ENCODE measurements around the gene TMEM131L. TPM values are rescaled to one million over a fixed set of nuclear protein-coding genes. Genes with fewer than 3 reads are reported as not detected.

The TMEM131L gene
- total and polyA plus RNA-seq, 12 donors = 2.7 to 33.6 (median 18.5) TPM

GRCh38 chr4:153635846-153636245 lies 169.7 kb downstream of the TMEM131L start:
- Histone ChIP-seq H3K36me3 (peaks cover 0 to 72% (median 58%) of the 10 kb centered on the region in 9 donors), H3K9me3 (no peaks in the 10 kb centered on the region), H3K27ac (peak overlapping the region in 1 of 10 donors; percentile 31), H3K4me3 (no peak overlapping the region), H3K27me3 (no peaks in the 10 kb centered on the region), H3K4me1 (no peaks in the 10 kb centered on the region)
- ATAC-seq = peak in 1 of 8 donors; percentile 42
- DNase-seq = no peak
- WGBS, 2 donors = 72 to 73% methylated on average over 6 of the region's 6 CpGs
- intact Hi-C loops (cut with DNase I) = loop anchor here in 8 of 10 donors (1.0 to 10.0 kb wide), 5 partner anchors 109 to 119 kb away; no protein-coding TSS in a partner anchor
- TF ChIP-seq CTCF (IDR thresholded peaks at IDR 0.05) = no peak

GRCh38 chr4:153637201-153637600 lies 171.0 kb downstream of the TMEM131L start:
- intact Hi-C loops (cut with DNase I) = loop anchor here in 5 of 10 donors (5.0 to 10.0 kb wide), 3 partner anchors 108 to 118 kb away; no protein-coding TSS in a partner anchor

GRCh38 chr4:153638011-153638410 lies 171.9 kb downstream of the TMEM131L start:
- ATAC-seq = no peak
- TF ChIP-seq CTCF (IDR thresholded peaks at IDR 0.05) = no peak
- intact Hi-C loops (cut with DNase I) = loop anchor here in 5 of 10 donors (5.0 to 10.0 kb wide), 3 partner anchors 107 to 117 kb away; no protein-coding TSS in a partner anchor
- no peaks in the 10 kb centered on the region for H3K9me3 ChIP-seq
- peaks cover 0 to 51% (median 38%) of the 10 kb centered on the region in 9 donors for H3K36me3 ChIP-seq
- DNase-seq = no peak
- WGBS, 2 donors = 86 to 90% methylated on average over 8 of the region's 8 CpGs
- H3K4me1 ChIP-seq = peaks cover 0 to under 1% (median 0%) of the 10 kb centered on the region in 9 donors
- no peak overlapping the region for H3K27ac ChIP-seq
- no peak overlapping the region for H3K4me3 ChIP-seq
- no peaks in the 10 kb centered on the region for H3K27me3 ChIP-seq

More at GRCh38 chr4:153637201-153637600, 171.0 kb downstream of the TMEM131L start:
- H3K27ac ChIP-seq = no peak overlapping the region
- no peaks in the 10 kb centered on the region for H3K9me3 ChIP-seq
- no peak for TF ChIP-seq CTCF (IDR thresholded peaks at IDR 0.05)
- H3K4me3 ChIP-seq = no peak overlapping the region
- H3K27me3 ChIP-seq = no peaks in the 10 kb centered on the region
- H3K4me1 ChIP-seq = no peaks in the 10 kb centered on the region
- ATAC-seq (no peak), DNase-seq (no peak)
- H3K36me3 ChIP-seq = peaks cover 0 to 59% (median 45%) of the 10 kb centered on the region in 9 donors
- 75 to 93% methylated on average over 3 of the region's 3 CpGs for WGBS, 2 donors

- ATAC-seq = no peak
- intact Hi-C loops (cut with DNase I) = loop anchor here in 5 of 10 donors (5.0 to 10.0 kb wide), 3 partner anchors 106 to 116 kb away; no protein-coding TSS in a partner anchor
- peaks cover 0 to 41% (median 32%) of the 10 kb centered on the region in 9 donors for H3K36me3 ChIP-seq
- no peaks in the 10 kb centered on the region for H3K9me3 ChIP-seq
- H3K4me1 ChIP-seq = peaks cover 0 to 11% (median 0%) of the 10 kb centered on the region in 9 donors
- WGBS, 2 donors = 69 to 89% methylated on average over 3 of the region's 3 CpGs
- no peaks in the 10 kb centered on the region for H3K27me3 ChIP-seq
- no peak overlapping the region for H3K4me3 ChIP-seq
- TF ChIP-seq CTCF (IDR thresholded peaks at IDR 0.05) = no peak
- no peak for DNase-seq
- no peak overlapping the region for H3K27ac ChIP-seq
These were observed 172.8 kb downstream of the TMEM131L start for GRCh38 chr4:153638999-153639398.
